ENCODE data around the gene TMEM120B.

The TMEM120B gene

DNA sequence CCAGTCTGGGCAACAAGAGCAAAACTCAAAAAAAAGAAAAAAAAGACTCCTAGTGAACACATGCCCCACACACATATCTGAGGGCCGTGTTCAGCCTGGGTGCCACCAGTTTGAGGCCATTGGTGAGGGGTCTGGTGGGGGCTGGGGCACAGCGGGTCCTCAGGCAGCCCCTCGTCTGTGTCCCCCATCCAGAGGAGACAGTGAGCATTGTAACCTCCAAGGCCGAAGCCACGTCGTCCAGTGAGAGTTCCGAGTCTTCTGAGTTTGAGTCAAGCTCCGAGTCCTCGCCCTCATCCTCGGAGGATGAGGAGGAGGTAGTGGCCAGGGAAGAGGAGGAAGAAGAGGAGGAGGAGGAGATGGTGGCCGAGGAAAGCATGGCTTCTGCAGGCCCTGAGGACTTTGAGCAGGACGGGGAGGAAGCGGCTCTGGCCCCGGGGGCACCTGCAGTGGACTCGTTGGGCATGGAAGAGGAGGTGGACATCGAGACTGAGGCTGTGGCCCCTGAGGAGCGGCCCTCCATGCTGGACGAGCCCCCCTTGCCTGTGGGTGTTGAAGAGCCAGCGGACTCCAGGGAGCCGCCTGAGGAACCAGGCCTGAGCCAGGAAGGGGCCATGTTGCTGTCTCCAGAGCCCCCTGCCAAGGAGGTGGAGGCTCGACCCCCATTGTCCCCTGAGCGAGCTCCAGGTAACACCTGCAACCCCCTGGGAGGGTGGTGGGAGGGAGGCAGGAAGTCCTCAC is 106.8 kb downstream of the TMEM120B start:
- no peak for DNase-seq (ENCODE audit: low spot score)

GRCh38 chr12:121820056-121820455 is 107.5 kb downstream of the TMEM120B start:
- DNase-seq (ENCODE audit: low spot score) = no peak

DNA sequence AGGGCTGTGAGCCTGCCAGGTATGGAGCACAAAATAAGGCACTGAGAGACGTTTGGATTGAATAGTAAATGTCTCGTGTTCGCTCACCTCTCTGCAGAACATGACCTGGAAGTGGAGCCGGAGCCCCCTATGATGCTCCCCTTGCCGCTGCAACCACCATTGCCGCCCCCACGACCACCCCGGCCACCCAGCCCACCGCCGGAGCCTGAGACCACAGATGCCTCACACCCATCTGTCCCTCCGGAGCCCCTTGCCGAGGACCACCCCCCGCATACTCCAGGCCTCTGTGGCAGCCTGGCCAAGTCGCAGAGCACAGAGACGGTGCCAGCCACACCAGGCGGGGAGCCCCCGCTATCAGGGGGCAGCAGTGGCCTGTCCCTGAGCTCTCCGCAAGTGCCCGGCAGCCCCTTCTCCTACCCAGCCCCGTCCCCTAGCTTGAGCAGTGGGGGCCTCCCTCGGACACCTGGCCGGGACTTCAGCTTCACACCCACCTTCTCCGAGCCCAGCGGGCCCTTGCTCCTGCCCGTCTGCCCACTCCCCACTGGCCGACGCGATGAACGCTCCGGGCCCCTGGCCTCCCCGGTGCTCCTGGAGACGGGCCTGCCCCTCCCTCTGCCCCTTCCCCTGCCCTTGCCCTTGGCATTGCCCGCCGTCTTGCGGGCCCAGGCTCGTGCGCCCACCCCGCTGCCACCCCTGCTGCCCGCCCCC is 110.0 kb downstream of the TMEM120B start:
- no peak for DNase-seq (ENCODE audit: low spot score)

DNA sequence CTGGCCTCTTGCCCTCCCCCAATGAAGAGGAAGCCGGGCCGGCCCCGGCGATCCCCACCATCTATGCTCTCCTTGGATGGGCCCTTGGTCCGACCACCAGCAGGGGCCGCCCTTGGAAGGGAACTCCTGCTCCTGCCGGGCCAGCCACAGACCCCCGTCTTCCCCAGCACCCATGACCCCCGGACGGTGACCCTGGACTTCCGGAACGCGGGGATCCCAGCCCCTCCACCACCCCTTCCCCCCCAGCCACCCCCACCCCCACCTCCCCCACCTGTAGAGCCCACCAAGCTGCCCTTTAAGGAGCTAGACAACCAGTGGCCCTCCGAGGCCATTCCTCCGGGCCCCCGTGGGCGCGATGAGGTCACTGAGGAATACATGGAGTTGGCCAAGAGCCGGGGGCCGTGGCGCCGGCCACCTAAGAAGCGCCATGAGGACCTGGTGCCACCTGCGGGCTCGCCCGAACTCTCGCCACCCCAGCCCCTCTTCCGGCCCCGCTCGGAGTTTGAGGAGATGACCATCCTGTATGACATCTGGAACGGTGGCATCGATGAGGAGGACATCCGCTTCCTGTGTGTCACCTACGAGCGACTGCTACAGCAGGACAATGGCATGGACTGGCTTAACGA is 110.7 kb downstream of the TMEM120B start:
- DNase-seq (ENCODE audit: low spot score) = no peak

- DNase-seq (ENCODE audit: low spot score) = no peak
Observed at GRCh38 chr12:121823727-121824115, 111.2 kb downstream of the TMEM120B start.

GRCh38 chr12:121825041-121825523 is 112.5 kb downstream of the TMEM120B start:
- no peak for DNase-seq (ENCODE audit: low spot score)

GRCh38 chr12:121826318-121827150 is 114.0 kb downstream of the TMEM120B start:
- DNase-seq (ENCODE audit: low spot score) = no peak

- no peak for DNase-seq (ENCODE audit: low spot score)
Observed at GRCh38 chr12:121827351-121828099, 115.0 kb downstream of the TMEM120B start.

DNA sequence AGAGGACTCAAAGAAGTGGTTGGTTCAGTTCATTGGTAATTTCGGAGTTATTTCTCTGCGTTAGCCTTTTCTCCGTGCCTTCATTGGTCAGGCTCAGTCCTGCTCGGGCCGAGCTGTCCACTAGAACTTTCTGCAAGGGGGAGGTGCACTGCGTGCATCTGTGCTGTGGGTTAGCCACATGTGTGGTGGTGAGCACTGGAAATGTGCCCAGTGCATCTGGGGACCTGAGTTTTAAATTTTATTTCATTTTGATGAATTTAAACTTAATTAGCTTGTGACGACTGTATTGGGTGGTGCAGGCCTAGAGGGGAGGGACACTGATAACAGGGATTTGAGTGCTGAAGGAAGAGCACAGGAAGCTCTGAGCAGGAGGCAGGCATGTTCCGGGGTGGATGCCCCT is 115.8 kb downstream of the TMEM120B start:
- no peak for DNase-seq (ENCODE audit: low spot score)

DNA sequence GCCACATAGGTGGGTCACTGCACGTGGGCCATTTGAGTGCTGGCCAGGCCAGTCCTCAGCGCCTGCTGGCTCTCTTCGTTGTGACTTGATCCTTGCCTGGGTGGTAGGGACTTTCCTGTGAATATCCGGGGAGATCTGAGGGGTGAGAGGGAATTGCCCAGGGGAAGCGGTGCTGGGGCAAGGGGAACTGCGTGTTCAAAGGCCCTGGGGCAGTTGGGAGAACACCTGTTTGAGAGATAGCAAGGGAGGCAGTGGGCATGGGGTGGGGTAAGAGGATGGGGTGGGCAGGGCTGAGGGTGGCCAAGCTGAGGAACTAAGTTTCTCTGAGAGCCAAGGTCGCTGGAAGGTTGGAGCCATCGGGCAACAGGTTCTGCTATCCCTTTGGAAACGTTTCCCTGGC is 116.3 kb downstream of the TMEM120B start:
- DNase-seq (ENCODE audit: low spot score) = no peak

GRCh38 chr12:121829250-121829918 is 116.8 kb downstream of the TMEM120B start:
- no peak for DNase-seq (ENCODE audit: low spot score)

GRCh38 chr12:121830134-121830533 is 117.6 kb downstream of the TMEM120B start:
- DNase-seq (ENCODE audit: low spot score) = no peak

GRCh38 chr12:121830588-121831265 is 118.2 kb downstream of the TMEM120B start:
- DNase-seq (ENCODE audit: low spot score) = no peak
